GM18861 (cell line): ENCODE measurements around the gene TUBG2.

Experiments
- ATAC-seq: cut with Tn5 transposase; IDR thresholded peaks from one replicate; pipeline ENCODE4 v1.9.1; 2021; ENCODE audit not compliant: unreplicated experiment

Gene TUBG2

GRCh38 chr17:42676424-42677011 is 17.4 kb downstream of the TUBG2 start, which contains the start of gene PLEKHH3:
Gene PLEKHH3, minus strand, starts transcription at chr17:42676994. Its CDS starts 431 bp downstream, at chr17:42676563.
- no peak for ATAC-seq

- peak; percentile 46 for ATAC-seq
Observed at GRCh38 chr17:42677012-42677857, 18.2 kb downstream of the TUBG2 start.

GRCh38 chr17:42677921-42678781 is 19.1 kb downstream of the TUBG2 start:
- peak; percentile 20 for ATAC-seq

- no peak for ATAC-seq
Observed at GRCh38 chr17:42678951-42679491, 19.9 kb downstream of the TUBG2 start.

- no peak for ATAC-seq
Observed at GRCh38 chr17:42679492-42680330, 20.6 kb downstream of the TUBG2 start.

- ATAC-seq: no peak
Observed at GRCh38 chr17:42680331-42680808, 21.3 kb downstream of the TUBG2 start.

- no peak for ATAC-seq
Observed at GRCh38 chr17:42681976-42682721, 23.1 kb downstream of the TUBG2 start, which contains the start of gene CNTNAP1. Gene CNTNAP1, plus strand, starts transcription at chr17:42682531. Its CDS starts 299 bp downstream, at chr17:42682830.

- no peak for ATAC-seq
Observed at GRCh38 chr17:42682722-42683403, 23.8 kb downstream of the TUBG2 start.

GRCh38 chr17:42683407-42684034 is 24.4 kb downstream of the TUBG2 start:
- ATAC-seq: no peak

GRCh38 chr17:42684929-42685556 is 26.0 kb downstream of the TUBG2 start:
- ATAC-seq: no peak

- no peak for ATAC-seq
Observed at GRCh38 chr17:42685831-42686230, 26.7 kb downstream of the TUBG2 start.

GRCh38 chr17:42686520-42687128 is 27.5 kb downstream of the TUBG2 start:
- ATAC-seq: no peak

- no peak for ATAC-seq
Observed at GRCh38 chr17:42687707-42688320, 28.7 kb downstream of the TUBG2 start.

- no peak for ATAC-seq
Observed at GRCh38 chr17:42690596-42690995, 31.5 kb downstream of the TUBG2 start.

GRCh38 chr17:42691021-42691545 is 32.0 kb downstream of the TUBG2 start:
- no peak for ATAC-seq

GRCh38 chr17:42692489-42692888 is 33.4 kb downstream of the TUBG2 start:
- ATAC-seq: no peak

GRCh38 chr17:42694524-42694923 is 35.4 kb downstream of the TUBG2 start:
- no peak for ATAC-seq
